GM21360 (cell line): Measurements from ENCODE around the gene PANX1.
A peak's percentile ranks its signal among the peaks of the same experiment; 100 is the strongest.

Experiments used
- ATAC-seq: cut with Tn5 transposase; IDR thresholded peaks from one replicate; pipeline ENCODE4 v1.9.1; 2021; ENCODE audit warnings: mild to moderate bottlenecking, moderate library complexity; ENCODE audit not compliant: unreplicated experiment

Gene PANX1

GRCh38 chr11:94128291-94128745, 323 bp upstream of the PANX1 start:
- ATAC-seq = peak; percentile 20

DNA sequence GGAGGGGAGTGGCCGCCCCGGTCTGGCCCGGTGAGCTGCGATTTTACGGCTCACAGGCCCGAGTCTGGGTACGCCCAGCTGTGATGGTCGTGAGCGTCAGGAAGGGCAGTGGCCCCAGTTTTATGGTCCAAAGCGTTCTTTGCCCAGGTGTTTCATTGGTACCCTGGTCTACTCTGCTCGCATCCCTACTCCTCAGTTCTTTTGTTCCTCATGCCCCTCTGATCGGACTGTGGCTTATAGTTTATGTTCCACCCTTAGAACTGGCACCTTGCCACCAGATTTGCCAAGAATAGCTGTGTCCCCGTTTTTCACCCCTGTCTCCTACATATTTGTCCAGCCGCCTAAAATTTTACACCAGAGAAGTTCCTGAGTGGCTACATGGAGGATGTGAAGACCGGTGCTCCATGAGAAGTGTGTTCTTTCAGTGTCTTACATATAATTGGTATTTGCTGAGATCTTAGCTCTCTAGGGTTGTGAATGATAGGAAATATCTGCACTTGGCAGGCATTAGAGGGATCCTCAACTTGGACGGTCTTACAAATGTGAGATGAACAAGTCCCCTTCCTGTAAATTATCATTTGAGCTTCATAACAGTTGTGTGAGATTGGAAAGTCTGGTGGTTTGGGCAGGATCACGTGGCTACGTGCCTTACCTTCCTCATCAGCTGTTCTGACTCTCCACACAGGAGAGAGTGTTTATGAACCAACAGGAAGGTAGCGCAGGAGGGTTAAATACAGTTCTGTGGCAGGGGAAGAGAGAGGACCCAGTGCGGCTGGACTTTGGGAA, 1.1 kb downstream of the PANX1 start:
- ATAC-seq = no peak

- ATAC-seq = no peak
Measured at GRCh38 chr11:94130298-94131046, 1.8 kb downstream of the PANX1 start.

DNA sequence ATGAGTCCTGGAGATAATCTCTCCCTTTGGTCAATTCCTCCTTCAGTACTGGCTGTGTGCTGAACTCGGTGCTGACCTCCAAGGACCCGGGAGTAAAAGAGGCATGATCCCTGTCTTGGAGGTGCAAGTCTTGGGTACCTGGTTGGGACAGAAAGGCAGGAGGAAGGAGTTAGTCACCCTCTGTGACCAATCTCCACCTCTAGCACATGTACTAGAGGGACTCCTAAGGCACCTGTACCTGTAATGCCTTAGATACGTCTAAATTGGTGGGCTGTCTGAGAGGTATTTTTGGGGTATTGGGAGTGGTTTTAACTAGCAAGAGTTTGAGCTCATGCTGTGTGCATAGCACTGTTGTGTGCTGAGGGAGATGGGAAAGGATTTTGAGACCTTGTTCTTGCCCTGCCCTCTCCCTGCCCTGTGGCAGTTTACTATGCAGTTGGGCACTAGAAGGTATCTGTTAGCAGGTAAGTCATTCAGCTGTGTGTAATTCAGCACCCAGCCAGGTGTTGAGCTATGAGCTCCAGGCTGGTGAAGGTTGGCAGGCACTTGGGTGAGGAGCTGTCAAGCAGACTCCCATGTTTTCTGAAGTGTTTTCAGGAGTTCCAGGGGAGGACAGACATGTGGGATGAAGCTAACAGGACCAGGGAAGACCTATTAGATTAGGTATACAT, 2.5 kb downstream of the PANX1 start:
- ATAC-seq = no peak

DNA sequence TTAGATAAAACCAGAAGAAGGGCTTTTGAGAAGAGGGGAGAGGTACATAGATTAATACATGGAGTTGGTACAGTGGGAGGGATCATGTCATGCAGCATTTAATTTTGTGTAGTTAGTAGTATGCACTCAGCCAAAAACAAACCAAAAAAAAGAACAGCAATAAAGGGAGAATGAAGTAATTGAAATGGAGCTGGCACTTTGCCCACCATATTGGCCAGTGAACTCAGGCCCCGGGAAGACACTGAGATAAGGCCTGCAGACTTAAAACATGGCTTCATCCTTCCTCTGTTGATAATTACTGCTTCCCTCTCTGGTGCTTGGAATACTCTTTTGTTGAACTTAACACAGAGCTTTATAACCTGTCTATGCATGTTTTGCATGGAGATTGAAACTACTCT, 3.1 kb downstream of the PANX1 start:
- ATAC-seq = no peak

DNA sequence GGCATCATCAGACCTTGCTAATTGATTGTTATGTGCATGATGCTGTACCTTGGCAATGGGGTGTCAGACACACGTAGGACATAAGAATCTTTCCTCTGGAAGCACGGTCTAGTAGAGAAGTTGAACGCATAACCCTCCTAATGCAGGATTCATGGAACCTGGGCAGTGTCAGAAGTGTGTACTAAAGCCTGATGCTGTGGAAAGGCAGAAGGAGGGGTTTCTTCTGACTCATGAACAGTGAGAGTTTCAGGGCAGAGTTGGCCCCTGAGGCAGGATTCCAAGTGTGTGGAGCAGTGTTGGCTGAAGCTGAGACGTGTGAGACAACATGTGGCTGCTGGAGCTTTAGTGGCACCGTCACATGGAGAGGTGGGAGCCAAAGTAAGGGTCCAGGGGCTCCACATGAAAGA, 3.5 kb downstream of the PANX1 start:
- no peak for ATAC-seq

DNA sequence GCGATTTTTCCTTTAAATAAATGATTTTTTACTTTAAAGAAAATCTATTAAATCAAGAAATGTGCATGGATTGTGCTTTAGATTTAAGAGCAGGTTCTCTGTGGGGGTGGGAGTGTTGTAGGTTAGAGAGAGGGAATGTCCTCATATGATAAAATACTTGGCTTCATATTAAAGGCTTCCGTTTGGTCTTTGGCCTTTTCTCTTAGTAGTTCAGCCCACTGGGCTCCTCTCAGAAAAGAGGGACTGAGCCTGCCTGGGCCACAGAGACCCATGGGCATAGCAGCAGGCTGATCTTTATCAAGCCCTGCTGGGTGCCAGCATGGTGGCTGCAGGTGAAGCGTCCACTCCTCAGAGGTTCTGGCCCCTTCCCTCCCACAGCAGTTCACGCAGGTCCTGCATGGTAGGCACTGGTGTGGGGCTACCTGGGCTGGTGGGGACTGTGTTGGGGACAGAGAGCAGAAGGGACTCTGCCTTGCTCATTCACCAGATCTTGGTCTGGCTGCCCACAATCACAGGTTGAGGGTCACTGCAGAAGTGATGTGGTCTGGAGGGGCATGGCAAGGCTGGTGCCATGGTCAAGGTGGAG, 4.3 kb downstream of the PANX1 start:
- ATAC-seq = no peak

GRCh38 chr11:94133752-94134151, 5.1 kb downstream of the PANX1 start:
- ATAC-seq = no peak

GRCh38 chr11:94134651-94135512, 6.2 kb downstream of the PANX1 start:
- ATAC-seq = peak; percentile 54

GRCh38 chr11:94139416-94139815, 10.8 kb downstream of the PANX1 start:
- no peak for ATAC-seq

DNA sequence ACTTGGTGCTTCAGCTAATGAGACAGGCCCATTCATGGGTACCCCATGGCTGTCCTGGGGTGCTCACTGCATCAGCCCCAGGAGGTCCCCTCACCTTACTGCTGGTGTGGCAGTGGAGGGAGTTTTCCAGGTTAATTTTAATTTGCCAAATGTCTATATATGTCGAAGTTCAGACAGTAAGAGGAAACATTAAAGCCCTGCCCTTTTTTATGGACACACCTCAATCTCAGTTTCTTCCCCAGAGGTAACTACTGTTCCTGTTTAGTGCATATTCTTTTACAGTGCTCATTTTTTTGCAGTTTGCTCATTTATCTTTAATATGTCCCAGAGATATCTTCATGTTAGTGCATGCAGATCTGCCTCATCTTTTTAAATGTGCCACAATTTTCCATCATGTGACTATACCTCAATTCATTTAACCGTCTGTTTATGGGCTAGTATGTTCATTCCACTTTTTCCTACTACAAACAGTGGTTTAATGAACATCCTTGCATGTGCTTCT, 11.6 kb downstream of the PANX1 start:
- ATAC-seq = no peak

GRCh38 chr11:94141511-94142307, 13.1 kb downstream of the PANX1 start:
- no peak for ATAC-seq

DNA sequence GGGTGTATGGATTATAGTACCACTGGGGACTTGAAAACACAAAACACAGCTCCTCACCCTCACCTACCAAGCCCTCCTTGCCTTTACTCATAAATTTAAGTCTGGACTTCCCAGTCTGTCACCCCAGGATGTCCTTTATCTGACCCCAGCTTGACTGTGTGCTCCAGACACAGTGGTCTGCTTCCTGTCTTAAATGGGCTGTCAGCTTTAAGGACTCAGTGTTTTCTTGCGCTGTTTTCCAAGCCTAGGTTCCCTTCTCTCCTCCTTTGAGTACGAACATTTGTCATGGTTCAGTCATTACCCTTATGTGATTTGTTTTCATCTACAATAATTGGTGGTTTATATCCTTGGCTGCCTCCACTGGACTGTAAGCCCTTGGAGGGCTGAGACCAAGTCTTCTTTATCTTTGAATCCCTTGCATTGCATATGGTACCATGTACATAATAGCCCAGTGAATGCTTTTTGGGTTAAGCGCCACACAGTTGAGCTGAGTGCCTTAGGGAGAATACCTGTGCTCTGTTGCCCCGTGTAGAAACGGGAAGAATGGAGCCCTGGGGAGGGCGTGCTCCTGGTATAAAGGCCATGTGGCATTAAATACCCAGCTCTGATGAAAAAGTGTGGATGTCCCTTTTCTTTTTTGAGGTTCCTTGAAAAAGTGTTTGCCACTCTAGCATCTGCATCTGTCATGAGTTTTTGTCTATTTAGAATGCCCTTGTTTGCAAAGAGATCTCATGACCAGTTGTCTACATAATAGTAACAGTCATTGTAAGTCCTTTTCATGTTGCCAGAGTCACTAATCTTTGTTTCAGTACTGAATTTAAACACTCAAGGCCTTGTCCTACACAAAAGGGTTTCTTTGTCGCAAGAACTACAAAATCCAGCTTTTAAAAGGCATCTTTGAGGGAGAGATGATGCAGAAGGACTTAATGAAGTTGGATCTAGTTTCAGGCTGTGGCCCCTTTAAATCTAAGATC, 14.0 kb downstream of the PANX1 start:
- ATAC-seq = no peak

DNA sequence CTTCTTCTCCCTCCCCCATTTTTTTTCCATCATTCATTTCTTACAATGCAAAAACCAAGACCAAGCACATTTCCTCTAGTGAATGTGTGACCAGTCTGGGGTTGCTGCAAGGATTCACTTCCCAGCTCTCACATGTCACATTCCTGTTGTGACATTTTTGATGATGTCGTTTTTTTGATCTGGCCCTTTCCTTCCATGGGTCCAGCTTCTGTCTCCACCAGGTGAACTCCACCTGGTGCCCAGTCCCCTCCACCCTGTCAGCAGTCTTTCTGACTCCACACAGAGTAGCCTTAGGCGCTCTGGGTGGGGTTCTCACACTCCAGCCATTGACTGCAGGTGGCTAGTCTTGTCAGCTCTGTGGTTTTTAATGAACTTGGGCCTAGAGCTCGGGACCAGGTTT, 15.6 kb downstream of the PANX1 start:
- no peak for ATAC-seq

DNA sequence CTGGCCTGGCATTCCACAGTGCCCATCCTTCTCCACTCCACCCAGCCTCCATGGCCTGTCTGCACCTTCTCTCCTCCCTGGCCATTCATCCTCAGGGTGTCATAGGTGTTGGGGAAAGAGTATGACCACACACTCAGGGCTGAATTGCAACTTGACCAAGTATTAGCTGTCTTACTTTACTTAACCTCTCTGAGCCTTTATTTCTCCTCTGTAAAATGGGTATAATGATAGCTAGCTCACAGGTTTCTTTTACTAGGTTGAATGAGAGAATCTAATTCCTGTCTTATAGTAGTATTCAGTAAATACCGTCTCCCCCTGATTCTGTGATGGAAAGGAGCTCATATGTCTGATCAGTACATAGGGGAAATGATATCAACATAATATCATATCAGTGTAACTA, 16.0 kb downstream of the PANX1 start:
- ATAC-seq = no peak

DNA sequence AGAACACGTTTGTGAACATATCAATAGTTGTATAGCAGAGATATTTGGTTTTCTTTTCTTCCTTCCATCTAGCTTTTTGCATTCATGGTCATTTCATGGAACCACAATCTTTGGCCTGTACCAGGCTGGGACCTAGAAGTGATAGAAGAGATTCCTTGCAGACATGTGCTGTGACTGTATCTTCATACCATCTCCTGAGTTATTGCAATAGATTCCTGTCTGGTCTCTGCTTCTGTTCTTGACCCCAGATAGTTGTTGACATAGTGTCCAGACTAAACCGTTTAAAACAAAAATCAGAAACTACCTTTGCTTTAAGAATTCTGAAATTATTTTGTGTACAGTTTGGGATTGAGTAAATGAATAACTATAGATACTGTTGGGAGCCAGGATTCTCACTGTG, 16.8 kb downstream of the PANX1 start:
- ATAC-seq = no peak

GRCh38 chr11:94145916-94146315, 17.3 kb downstream of the PANX1 start:
- no peak for ATAC-seq

DNA sequence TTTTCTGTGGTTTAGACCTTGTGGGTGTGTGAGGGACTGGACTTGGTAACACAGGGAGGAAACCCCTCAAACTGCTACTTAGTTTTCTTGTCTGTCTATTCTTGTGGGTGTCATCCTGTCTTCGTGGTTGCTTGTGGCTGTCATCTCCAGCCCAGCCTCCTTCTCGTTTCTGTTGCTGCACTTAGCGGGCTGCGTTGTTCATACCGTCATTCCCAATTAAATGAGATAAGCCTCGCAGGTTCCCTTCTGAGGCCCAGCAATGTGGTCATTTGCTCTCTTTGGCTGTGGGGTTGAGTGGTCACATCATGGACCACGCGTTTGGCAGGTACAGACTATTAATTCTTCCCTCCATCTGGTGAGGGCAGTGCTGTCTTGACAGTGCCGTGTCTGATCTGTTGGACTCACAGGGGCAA, 18.8 kb downstream of the PANX1 start:
- ATAC-seq = no peak
